Stimulated activated CD4-positive, alpha-beta T cell treated with anti-CD3 and anti-CD28 coated beads, Interleukin-15, amount 100 ng/mL, for 48 hours (primary cell): ENCODE results near the gene CDCA3.
"Not testable (repeated sequence)": the region's sequence is repeated elsewhere in the genome, so short reads cannot be mapped to it uniquely, and the experiment has no call there.

Experiments used
- DNase-seq, 2 donors: peaks; one replicate each; pipeline ENCODE4 v3.0.0-alpha.2; 2020; ENCODE audit warnings: low read depth in 2 of 2

CDCA3 gene

GRCh38 chr12:6872073-6873048 is 21.3 kb upstream of the CDCA3 start:
- peak; percentile 62 to 81 for DNase-seq

- peak in 1 of 2 donors; percentile 41 for DNase-seq
These were observed 20.2 kb upstream of the CDCA3 start for GRCh38 chr12:6871052-6871957.

DNA sequence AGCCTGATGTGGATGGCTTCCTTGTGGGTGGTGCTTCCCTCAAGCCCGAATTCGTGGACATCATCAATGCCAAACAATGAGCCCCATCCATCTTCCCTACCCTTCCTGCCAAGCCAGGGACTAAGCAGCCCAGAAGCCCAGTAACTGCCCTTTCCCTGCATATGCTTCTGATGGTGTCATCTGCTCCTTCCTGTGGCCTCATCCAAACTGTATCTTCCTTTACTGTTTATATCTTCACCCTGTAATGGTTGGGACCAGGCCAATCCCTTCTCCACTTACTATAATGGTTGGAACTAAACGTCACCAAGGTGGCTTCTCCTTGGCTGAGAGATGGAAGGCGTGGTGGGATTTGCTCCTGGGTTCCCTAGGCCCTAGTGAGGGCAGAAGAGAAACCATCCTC is 19.2 kb upstream of the CDCA3 start:
- not testable (repeated sequence) for DNase-seq

DNA sequence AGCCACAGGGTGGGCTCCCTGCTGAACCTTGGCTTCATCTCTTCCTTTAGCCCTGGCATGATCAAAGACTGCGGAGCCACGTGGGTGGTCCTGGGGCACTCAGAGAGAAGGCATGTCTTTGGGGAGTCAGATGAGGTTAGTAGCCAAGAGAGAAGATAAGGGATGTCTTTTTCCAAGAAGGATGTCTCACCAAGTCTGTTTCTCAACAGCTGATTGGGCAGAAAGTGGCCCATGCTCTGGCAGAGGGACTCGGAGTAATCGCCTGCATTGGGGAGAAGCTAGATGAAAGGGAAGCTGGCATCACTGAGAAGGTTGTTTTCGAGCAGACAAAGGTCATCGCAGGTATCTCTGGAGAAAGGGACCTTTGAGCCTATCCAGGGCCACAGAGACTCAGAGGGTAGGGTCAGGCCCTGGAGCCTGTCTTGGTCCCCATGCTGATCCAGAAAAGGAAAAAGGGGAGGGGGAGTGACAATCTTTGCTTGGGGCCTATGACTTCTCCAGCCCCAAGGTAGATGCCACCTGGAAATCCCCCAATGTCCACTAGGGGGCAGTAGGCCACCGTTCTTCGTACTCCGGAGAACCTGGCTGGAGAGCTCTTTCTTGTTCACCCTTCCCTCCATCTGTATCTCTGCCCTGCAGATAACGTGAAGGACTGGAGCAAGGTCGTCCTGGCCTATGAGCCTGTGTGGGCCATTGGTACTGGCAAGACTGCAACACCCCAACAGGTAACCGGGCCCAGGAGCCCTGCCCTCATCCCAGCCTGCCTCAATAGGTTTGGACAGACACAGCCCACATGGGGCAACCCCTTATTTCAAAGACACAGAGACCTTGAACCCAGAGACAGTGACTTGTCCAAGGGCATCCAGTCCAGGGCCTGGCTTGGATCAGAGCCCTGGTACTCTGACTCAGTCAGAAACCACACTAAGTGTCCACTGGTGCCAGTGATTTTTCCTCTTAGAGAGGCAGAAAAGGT is 18.2 kb upstream of the CDCA3 start:
- peak; percentile 68 to 77 for DNase-seq

DNA sequence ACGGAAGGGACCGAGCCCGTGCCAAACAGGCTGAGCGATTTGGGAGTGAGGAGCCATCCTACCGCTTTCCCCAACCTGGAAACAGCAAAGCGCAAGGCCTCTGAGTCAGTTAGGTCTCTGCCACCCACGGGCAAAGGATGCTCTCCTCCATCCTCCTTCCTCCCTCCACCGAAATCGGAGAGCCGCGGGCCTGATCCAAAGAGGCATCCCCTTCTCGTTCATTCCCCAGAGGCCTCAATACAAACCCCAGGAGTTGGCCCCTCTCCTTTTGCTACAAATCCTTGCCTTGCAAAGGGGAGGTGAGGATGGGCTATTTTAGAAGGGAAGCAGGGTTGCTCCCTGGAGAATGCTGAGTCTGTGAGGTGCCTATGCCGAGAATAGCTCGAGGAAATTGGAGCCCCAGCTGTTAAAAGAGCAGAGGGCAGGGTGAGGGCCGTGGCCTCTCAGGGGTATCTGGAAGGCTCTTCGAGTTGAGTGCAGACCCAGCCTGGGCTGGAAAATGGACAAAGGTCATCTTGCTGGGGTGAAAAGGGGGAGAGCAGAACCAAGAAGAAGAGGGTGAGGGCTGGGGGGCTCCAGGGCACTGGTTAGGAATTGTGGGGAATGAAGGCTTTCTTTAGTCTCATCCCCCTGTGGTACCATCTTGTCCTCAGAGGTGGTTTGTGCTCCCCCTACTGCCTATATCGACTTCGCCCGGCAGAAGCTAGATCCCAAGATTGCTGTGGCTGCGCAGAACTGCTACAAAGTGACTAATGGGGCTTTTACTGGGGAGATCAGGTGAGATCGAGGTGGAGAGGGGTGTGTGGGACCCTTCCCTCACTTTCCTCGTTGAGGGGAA is 17.3 kb upstream of the CDCA3 start:
- no peak for DNase-seq

DNA sequence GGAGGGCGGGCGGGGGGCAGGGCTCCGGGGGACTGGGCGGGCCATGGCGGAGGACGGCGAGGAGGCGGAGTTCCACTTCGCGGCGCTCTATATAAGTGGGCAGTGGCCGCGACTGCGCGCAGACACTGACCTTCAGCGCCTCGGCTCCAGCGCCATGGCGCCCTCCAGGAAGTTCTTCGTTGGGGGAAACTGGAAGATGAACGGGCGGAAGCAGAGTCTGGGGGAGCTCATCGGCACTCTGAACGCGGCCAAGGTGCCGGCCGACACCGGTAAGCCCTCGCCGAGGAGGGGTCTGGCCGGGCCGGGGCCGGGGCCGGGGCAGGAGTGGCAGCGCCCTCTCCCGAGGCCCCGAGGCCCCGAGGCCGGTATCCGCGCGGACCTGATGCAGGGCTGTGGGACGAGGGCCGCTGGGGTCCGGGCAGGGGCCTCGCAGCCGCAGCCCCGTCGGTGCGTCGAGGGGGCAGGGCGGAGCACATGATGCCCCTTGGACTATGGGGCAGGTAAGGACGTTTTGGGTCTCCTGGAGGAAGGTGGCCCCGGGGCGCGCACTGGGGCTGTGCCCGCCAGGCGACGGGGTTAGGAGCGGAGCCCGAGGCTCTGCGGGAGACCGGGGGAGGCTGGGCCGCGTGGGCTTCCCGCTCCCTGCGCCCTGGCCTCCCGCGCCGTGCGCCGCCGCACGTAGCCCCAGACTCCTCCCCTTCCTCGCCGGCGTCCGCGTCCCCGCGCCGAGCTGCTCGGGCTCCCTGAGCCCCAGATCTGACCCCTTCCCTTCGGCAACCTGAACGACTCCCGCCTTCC is 16.5 kb upstream of the CDCA3 start, which contains the start of gene TPI1:
Gene TPI1, plus strand, starts transcription at position 119 of the 798 bp plus-strand sequence. Its CDS starts 36 bp downstream, at position 155.
- DNase-seq: peak; percentile 66 to 78

GRCh38 chr12:6866920-6867412 is 15.9 kb upstream of the CDCA3 start:
- DNase-seq: no peak

GRCh38 chr12:6866163-6866919 is 15.3 kb upstream of the CDCA3 start:
- no peak for DNase-seq

GRCh38 chr12:6865307-6865706 is 14.2 kb upstream of the CDCA3 start:
- not testable (repeated sequence) for DNase-seq

DNA sequence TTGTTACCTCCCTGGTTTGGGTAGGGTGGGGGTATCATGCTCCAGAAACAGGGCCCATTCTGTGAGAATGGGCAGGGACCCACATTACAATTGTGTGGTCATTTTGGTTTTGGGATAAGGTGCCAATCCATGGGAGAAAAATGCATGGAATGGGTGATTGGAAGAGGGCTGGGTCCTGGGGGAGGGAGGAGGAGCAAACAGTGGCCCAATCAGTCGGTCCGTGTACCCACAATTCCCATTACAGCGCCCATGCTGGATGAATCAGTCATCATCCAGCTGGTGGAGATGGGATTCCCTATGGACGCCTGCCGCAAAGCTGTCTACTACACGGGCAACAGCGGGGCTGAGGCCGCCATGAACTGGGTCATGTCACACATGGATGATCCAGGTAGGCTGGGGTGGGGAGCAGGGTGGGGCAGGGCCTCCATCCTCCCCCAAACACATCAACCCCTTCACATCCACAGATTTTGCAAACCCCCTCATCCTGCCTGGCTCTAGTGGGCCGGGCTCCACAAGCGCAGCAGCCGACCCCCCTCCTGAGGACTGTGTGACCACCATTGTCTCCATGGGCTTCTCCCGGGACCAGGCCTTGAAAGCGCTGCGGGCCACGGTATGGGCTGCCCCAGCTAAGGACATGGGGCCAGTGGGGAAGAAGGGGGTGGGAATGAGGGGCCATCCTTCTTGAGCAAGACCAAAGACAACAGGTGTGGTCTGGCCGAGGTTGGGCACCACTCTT is 12.7 kb upstream of the CDCA3 start:
- DNase-seq: no peak

- DNase-seq: no peak
These were observed 11.9 kb upstream of the CDCA3 start for GRCh38 chr12:6863033-6863432.

GRCh38 chr12:6861391-6861790 is 10.3 kb upstream of the CDCA3 start:
- DNase-seq: no peak

DNA sequence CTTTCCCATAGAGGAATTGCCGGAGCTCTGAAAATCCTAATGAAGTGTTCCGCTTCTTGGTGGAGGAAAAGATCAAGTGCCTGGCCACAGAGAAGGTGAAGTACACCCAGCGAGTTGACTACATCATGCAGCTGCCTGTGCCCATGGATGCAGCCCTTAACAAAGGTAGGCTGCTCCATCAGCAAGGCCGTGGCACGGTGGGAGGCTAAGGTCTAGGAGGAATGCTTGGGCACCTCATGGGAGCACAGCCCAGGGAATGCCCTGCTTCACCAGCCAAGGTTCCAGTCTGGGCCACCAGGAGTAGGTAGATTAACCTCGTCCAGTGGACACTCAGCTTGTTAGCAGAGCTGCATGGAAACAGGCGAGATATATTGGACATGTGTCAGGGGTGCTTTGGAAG is 9.9 kb upstream of the CDCA3 start:
- no peak for DNase-seq

GRCh38 chr12:6860116-6860515 is 9.0 kb upstream of the CDCA3 start:
- DNase-seq: no peak

GRCh38 chr12:6858799-6859198 is 7.7 kb upstream of the CDCA3 start:
- no peak for DNase-seq

GRCh38 chr12:6855322-6855721 is 4.2 kb upstream of the CDCA3 start:
- no peak for DNase-seq

DNA sequence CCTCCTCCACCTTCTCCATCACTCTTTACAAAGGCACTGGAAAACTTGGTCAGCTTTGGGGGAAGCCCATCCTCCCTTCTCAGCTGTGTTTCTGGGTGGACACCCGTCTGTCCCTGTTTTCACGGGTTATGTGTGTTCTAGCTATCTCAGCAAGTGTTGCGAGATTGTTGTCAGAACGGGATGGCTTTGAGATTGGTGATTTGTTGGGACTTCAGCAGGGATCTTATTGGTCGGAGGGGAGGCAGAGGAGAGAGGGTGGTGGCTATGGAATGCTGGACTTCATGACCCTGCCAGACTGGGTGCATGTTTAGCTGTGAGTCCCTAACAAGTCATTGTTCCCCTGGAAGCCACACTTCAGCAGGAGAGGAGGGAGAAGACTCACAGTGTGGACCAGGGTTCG is 3.0 kb upstream of the CDCA3 start:
- DNase-seq: no peak

GRCh38 chr12:6853626-6854025 is 2.5 kb upstream of the CDCA3 start:
- DNase-seq: no peak
